ELR (cell line): ENCODE data around the gene TARS3.
"Not testable (repeated sequence)": the region's sequence is repeated elsewhere in the genome, so short reads cannot be mapped to it uniquely, and the experiment has no call there.

ENCODE experiments used
- DNase-seq: peaks from one replicate; pipeline ENCODE4 v3.0.0-alpha.2; 2015; ENCODE audit warnings: low read depth

TARS3 gene

DNA sequence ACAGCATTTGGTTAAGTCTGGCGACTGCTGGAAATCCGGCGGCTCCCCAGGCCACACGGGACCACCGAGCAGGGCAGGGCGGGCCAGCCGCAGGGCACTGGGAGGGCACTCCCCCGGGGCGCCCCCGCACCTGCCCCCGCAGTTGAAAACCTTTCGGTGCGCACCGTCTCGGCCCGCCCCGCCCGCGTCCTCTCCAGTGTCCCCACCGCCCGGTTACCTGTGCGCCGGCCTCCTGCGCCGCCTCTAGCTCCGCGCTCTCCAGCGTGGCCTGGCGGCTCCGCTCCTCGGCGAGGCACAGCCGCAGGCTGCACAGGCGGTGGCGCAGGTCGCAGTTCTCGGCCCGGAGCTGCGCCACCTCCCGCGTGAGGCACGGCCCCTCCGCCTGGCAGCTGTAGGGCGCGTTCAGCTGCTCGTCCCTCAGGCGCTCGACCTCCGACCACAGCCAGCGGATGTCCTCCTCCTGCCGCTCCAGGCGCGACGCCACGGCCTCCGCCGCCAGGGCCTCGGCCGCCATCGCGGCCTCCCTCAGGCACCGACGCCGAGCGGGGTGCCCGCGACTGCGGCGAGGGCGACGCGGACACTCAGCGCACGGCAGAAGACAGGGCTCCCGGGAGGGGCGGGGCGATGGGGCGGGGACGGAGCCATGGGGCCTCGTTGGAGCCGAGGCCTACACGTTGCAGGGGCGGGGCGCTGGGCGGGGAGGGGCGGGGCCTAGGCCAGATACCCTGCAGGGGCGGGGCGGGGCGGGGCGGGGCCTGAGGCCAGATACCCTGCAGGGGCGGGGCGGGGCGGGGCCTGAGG, at the start of gene TARS3:
TSS of gene TARS3 (minus strand) at position 600 of the 801 bp plus-strand sequence. CDS start at position 514, 86 bp downstream.
- peak; percentile 87 for DNase-seq

DNA sequence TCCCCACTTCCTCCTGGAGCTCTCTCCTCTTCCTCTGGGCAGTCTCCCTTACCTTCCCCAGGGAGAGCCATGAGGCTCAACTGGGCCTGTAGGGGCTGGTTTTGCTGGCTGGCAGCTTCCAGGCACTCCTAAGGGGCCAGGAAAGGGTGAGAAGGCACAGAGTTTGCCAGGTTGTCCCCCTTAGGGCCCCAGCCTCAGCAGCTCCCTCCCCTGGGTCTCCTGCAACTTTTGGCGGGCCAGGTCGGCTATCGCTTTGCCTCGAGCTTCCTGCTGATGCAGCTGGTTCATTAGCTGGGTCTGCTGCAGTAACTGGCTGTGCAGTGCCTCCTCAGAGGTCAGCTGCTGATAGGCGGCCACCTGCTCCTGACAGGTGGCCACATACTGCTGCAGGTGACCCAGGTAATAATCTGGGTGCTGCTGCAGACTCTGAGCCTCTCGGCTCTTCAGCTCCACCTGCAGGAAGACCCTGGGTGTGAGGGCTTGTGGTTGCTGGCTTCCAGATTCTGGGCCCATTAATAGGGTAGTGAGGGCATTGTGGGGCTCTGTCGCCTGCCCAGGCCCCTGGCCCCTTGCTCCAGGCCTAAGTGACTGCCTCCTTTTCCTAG, 49.3 kb upstream of the TARS3 start:
- DNase-seq = no peak

DNA sequence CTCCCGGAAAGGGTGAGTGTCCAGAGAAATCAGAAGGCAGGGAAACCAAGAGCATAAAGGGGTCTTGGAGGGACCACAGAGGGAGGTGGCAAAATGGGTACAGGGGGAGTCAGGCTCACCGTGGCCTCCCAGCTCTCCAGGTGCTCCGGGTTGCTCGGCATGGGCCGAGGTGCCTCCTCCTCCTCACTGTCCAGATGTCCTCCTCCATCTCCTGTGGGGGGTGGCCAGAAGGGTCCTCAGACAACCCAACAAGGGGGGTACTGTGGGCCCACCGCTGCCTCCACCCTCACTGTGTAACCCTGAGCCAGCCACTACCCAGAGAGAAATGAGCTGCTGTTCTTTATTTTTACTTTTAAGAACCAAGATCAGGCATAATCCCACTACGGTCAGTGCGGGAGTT, 48.6 kb upstream of the TARS3 start:
- DNase-seq = no peak

DNA sequence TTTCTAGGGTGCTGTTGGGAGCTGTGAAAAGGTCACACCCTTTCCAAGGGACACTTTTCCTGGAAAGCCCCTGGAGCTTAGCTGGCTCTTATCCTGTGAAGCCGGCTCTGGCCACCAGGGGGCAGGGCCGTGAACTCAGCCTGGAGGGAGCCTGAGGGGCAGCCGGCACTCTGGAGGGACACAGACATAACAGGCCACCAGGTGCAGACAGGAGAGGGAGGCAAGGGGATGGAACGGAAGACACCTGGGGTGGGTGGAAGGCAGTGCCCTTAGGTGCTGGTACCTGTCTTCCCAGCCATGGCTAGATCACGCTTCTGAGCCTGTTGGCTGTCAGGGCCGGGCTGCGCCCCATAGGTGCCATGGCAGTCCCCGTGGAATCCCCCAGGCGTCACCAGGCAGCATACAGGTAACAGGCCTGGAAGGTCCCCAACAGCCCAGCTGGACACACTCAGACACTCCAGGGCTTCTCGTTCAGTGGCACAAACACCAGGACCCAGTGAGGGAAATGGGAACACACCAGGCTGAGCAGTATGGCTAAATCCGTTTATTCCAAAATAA, 42.9 kb upstream of the TARS3 start:
- DNase-seq = not testable (repeated sequence)

DNA sequence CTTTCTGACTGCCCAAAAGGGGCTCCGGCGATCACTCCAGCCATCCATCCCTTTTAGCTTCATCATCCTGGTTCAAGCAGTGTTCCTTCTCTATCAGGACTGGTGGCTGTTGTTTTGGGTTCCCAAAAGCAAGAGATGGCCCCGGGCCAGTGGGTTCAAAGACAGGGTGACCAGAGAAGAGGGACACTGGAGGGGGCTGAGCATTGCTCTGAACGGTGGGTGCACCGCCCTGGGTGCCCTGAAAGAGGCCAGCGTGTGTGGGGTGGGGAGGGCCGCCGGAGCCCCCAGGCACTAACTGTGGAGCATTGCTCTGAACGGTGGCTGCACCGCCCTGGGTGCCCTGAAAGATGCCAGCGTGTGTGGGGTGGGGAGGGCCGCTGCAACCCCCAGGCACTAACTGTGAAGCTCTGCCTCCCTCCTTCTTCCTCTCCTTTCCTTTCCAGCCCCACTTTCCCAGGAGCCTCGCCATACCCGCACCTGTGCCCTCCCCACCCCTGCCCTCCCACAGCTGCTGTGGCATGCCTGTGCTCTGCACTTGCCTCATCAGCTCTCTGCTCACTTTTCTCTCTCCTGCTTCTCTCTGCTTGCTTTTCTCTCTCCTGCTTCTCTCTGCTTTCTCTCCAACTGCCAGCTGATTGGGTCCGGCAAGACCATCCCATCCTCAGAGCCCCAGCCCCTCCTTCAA, 41.6 kb upstream of the TARS3 start:
- DNase-seq = no peak

DNA sequence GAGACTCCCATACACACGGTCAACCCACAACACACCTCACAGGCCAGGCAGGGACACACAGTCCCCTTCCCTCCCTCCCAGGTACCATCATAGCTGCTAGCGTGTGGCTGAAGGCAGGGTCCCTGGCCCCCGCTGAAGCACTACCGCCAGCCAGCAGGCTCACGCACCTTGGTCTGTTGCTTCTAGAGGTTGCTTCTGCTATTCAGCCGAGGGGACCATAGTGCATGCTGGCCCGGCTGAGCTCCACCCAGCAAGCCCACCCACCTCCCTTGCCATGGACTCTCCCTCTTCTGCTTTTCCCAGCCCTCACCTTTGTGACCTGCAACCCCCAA, 41.0 kb upstream of the TARS3 start:
- DNase-seq = not testable (repeated sequence)

DNA sequence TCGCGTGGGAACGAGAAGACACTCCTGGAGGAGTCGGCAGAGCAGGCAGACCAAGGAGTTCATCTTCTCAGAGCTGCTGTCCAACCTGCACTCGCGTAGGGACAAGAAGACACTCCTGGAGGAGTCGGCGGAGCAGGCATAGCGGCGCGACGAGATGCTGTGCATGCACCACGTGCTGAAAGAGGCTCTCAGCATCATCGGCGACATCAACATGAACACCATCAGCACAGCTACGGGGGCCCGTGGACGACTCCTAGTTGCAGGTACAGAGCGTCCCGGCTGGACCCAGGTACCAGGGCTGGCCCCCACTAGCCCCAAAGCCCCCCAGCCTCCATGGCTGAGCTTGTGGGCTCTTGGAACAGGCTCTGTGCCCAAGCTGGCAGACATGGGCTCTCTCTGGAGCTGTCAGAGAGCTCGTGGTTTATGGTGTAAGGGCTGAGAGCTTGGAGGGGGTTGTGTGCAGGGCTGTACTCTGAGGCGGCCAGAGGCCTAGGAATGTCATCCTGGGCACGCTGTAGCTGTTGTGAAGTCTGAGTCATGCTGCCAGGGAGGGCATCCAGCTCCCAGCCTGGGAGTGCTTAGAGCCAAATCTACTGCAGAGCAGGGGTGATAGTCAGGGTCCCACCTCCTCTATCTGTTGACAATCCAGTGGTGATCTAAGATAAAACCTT, 40.5 kb upstream of the TARS3 start:
- DNase-seq = not testable (repeated sequence)

DNA sequence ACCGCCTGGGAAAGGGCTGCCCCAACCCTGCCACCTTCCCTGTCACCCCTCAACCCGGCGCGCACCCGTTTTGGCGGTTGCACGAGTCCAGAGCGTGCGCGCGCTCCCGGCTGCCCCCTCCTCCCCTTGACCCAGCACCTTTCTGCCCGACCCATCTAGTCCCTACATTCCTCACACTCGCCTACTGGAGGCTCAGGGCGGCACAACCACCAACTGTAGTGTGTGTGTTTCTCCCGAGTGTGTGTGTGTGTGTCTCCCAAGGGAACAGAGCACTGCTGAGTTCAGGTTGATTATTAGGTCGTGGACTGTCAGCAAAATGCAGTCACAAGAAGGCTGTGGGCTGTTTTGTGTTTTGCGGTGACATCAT, 22.4 kb upstream of the TARS3 start:
- not testable (repeated sequence) for DNase-seq

DNA sequence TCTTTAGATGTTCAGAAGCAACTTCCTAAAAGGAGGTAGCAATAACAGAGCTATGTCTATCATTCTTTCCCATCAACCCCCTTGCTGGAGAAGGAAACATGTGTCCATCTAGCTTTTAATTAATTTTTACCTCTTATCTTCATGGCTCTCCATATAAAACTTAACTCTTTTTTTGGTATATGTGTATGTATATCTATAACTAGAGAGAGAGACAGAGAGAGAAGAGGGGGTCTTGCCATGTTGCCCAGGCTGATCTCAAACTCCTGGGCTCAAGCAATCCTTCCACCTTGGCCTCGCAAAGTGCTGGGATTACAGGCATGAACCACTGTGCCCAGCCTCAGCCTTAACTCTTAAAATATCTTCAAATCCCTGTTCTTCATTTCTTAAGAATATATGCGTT, 10.6 kb upstream of the TARS3 start:
- DNase-seq = not testable (repeated sequence)

DNA sequence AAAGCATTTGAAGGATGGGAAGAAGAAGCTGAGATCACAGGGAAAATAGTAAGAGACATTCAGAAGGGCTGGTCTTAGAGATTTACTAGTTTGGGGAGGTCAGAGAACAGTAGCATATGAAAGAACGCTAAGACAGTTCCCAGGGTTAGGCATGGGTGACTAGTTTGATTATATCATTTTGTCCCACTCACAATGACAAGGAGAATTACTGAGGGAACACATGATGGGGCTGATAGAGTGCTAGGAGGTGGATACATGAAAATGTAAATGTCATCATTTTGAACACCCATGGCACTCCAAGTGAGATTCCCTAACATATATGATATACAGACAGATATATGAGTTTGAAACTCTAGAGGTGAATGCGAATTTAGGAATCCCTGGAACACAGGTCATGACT, 9.3 kb upstream of the TARS3 start:
- no peak for DNase-seq

DNA sequence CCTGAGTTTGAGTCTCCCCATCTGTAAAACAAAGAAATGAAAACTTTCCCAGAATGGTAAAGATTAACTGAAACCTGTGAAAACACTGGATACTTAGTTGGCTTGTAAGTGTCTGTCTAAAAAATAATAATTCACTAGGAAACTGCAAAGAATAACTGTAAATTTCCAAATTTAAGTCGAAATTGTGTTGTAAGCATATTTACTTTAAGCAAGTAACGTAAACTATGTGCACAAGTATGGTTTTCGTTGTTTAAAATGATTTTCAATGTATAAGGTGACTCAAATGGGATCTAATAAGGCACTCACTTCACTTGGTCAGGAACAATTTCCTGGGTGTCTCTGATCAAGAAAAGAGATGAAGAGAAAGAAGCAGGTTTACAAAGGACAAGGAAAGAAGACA, 8.5 kb upstream of the TARS3 start:
- no peak for DNase-seq

DNA sequence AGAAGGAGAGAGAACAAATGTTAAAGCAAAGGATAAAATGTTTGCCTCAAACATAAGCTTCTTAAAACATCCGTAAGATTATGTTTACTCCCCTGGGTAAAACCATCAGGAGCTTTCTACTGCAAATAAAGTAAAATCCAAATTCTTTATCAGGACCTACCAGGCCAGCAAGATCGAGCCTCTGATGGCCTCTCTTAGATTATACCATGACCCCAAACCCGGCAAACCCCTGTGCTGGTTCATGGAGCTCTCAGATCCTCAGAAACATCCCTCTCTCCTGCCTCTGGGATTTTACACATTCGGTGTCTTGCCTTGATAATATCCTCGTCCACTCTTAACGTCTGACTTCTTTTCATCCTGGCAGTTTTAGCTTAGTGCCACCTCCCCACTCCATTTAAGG, 7.5 kb upstream of the TARS3 start:
- no peak for DNase-seq

DNA sequence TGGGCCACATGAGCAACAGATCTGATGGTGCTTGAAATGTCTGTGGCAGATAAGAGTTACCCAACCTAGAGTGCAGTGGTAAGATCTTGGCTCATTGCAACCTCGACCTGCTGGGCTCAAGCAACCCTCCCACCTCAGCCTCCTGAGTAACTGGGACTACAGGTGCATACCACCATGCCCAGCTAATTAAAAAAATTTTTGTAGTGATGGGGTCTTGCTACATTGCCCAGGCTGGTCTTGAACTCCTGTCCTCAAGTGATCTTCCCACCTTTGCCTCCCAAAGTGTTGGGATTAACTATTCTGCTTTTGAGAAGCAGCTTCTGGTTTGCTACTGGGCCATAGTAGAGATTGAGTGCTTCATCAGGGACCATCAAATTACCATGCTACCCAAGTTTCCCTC, 2.9 kb upstream of the TARS3 start:
- DNase-seq = no peak

DNA sequence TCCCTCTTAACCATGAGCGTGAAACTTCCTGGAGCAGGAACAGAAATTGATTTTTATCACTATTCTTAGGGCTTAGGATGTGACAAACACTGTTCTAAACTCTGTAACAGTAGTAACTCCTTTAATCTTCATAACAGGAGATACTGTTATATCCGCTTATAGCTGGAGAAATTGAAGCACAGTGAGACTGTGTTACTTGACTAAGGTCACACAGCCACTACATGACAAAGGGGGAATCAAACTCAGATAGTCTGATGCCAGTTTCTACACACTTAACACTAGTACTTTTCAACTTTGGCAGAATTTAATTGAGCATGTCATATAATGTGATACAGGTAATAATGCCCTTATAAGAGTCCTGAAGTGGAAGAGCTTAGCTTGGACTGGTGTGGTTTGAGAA, 800 bp upstream of the TARS3 start:
- no peak for DNase-seq

DNA sequence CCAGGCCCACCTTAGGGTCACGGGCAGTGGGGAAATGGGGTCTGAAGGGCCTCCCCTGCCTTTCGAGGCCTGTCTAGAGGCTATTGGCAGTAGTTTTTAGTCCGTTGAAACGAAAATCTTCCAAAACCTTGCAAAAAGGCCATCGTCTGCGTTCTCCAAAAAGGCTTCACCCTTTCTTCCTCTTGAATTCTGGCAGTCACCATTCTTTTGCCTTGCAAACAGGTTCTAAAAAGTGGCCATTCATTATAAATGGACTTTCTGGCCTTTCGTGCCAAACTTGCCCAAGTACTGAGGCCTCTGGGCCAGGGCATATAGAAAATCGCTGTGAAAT, 367 bp upstream of the TARS3 start:
- DNase-seq = no peak

DNA sequence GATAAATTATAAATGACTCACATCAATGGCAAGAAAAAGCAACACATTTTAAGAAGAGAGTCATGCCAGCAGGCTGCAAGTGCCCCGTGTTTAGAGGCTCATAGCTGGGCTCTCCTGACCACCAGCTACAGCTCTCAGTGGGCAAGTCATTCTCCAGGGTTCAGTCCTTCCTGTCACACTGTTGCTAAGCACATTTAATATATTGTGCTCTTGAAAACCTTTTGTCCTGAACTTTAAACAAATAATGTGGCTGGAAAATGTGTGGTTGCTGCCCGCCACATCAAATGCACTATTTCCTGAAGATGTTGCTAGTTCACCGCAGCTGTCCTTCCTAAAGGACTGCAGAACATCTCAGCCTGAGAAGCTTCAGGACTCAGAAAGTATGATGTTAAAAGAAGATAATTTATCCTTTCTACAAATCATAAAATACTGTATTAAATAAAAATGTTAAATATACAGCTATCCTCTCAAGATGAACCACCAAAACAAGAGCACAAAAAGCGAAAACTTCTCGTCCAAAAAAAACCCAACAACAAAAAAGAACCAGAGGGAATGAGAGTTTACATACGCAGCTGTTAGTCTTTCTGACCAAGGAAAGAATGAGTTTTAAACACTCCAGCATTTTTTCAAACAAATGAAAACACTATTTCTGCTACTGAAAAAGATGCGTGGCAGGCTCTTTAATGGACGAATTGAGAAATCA, 951 bp downstream of the TARS3 start:
- peak; percentile 49 for DNase-seq

DNA sequence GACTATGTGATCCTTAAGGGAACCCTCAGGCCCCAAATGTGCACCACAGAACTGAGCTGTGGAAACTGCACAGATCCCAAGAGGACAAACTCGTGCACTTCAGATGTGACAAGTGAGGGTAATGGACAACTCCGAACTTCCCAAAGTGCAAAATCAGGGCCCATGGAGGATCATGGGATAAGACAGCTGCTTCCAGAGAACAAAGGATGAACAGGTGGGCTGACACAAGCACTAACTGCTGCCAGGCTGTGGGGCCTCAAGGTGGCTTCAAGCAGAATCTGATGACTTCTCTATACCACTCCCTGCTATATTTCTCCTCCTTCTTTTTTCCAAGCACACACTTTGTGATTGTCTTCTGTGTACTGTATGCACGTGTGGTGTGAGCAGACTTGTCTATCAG, 5.4 kb downstream of the TARS3 start:
- no peak for DNase-seq

DNA sequence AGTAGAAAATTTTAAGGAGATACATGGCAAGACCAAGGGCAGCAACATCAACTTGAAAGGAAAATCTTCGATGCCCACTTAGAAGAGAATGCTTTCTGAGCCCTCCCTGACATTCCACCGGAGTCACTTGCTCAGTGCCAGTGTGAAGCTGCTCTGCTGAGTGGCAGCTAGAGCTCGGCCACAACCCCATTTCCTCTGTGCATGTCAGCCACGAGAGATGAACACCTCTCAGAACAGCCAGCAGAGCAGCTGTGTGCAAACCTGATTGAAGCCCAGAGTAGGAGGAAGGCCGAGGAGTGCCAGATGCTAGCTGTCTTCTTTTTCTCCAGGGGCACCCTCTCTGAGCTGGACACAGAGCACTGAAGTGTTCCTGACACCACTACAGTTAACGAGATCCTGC, 12.2 kb downstream of the TARS3 start:
- no peak for DNase-seq

DNA sequence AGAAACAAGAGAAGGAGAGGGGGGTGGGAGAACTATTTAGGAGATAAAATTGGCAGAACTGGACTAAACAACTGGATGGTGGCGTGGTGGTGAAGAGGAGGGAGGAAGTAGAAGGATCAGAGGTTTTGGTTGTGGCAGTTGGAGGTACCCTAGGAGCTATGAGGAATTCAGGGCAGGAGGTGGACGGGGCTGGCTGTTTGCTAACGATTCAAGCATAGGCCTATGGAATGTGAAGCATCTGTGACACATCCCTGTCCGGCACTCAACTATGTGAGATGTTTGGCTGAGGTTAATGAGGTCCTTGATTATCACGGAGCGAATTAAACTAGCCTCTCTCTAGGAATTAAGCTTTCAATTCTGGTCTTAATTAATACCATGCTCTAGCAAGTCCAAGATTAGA, 13.5 kb downstream of the TARS3 start:
- DNase-seq = peak; percentile 77

DNA sequence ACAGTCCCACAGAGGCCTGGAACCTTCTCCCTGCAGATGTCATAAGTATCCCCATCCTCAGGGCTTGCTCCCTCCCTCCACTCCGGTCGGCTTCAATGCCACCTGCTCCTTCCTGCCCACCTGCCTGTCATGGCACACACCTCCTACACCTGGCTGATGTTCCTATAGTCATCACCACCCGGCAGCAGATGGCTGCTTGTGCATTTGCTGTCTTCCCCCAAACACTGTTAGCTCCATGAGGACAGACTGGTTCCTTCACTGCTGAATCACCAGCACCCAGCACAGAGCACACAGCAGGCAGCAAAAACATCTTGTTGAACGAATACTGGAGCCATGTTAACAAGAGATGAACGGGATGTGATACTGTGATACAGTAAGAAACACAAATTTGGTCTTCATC, 14.8 kb downstream of the TARS3 start:
- DNase-seq = no peak

DNA sequence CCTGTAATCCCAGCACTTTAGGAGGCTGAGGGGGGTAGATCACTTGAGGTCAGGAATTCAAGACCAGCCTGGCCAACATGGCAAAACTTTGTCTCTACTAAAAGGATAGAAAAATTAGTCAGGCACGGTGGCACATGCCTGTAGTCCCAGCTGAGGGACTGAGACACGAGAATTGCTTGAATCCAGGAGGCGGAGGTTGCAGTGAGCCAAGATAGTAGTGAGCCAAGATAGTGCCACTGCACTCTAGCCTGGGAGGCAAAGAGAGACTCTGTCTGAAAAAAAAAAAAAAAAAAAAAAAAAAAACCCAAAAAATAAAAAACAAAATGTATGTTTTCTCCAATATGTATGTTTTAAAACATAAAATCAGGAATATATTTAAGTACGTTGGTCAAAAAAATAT, 16.3 kb downstream of the TARS3 start:
- DNase-seq = no peak

DNA sequence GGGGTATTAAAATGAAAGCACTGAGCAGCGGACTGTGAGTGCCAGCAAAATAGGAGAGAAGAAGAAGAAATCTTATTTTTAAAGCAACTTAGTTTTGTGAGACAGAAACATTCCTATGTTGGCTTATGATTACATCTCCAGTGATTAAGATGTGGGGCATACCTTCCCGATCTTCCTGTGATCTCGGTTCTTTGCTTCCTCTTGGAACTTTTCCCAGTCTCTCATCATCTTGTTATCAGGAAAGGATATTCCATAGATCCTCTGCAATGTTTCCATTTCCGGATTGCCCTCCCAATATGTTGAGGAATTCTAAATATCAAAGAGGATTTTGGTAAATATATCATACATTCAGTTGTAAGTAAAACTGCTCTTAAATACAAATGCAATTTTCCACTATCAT, 22.2 kb downstream of the TARS3 start:
- no peak for DNase-seq
